Testis (tissue), 2 donors: Measurements from ENCODE around the gene L1CAM.

Experiments used
- POLR2A ChIP-seq: fragments of 450-650 bp; IDR thresholded peaks from one replicate; pipeline ENCODE4 v1.6.1; 2017; ENCODE audit warnings: antibody characterized with exemption, mild to moderate bottlenecking, moderate library complexity
- TF ChIP-seq, protein P1 (sequence below), 3 experiments: fragments of 450-650 bp in 2 of 3; fragments of 200-600 bp in 1 of 3; sonication (generic) in 1 of 3; IDR thresholded peaks; one replicate each; pipeline ENCODE4 v1.5.1; 2016 to 2019; ENCODE audit warnings: antibody characterized with exemption in 3 of 3, mild to moderate bottlenecking in 2 of 3, moderate library complexity in 1 of 3

DNA sequence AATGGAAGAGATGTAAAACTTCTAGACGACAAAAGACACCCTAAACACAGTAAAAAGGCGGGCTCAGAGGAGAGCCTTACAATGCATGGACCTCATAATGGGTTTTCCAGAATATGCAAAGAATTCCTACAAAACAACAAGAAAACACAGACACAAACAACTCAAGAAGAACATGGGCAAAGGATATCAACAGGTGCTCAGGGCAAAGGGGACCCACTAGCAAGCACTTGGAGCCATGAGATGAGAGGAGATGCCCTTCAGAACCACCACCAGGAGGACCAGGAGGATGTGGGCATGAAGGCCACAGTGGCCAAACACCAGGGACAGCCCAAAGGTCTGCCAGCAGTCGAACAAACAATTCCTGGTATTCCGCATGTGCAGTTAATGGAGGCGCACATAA, 72.8 kb downstream of the L1CAM start:
- TF ChIP-seq, protein P1, sequence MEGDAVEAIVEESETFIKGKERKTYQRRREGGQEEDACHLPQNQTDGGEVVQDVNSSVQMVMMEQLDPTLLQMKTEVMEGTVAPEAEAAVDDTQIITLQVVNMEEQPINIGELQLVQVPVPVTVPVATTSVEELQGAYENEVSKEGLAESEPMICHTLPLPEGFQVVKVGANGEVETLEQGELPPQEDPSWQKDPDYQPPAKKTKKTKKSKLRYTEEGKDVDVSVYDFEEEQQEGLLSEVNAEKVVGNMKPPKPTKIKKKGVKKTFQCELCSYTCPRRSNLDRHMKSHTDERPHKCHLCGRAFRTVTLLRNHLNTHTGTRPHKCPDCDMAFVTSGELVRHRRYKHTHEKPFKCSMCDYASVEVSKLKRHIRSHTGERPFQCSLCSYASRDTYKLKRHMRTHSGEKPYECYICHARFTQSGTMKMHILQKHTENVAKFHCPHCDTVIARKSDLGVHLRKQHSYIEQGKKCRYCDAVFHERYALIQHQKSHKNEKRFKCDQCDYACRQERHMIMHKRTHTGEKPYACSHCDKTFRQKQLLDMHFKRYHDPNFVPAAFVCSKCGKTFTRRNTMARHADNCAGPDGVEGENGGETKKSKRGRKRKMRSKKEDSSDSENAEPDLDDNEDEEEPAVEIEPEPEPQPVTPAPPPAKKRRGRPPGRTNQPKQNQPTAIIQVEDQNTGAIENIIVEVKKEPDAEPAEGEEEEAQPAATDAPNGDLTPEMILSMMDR (IDR thresholded peaks at IDR 0.05), result no peak
- TF ChIP-seq POLR2A, result no peak
